H9 (cell line): ENCODE data around the gene TNFRSF19. TPM values are rescaled to one million over a fixed set of nuclear protein-coding genes. Genes with fewer than 3 reads are reported as not detected.

Source experiments
- DNase-seq: peaks from one replicate; pipeline ENCODE4 v3.0.0-alpha.2; 2017
- H2AFZ ChIP-seq: one replicate; pipeline ENCODE4 v1.6.1; 2013; ENCODE audit warnings: mild to moderate bottlenecking, low read length, control low read depth, moderate library complexity
- H2AK5ac ChIP-seq: 2 replicates; pipeline ENCODE4 v1.6.1; 2013; ENCODE audit warnings: low read length, control low read depth, mixed read lengths; ENCODE audit not compliant: insufficient read length
- H2BK120ac ChIP-seq: one replicate; pipeline ENCODE4 v1.6.1; 2013; ENCODE audit warnings: low read depth, mild to moderate bottlenecking, low read length, control low read depth, inconsistent platforms; ENCODE audit not compliant: poor library complexity, severe bottlenecking
- H2BK12ac ChIP-seq: 2 replicates; pipeline ENCODE4 v1.6.1; 2013; ENCODE audit warnings: low read length, control low read depth, mixed read lengths, low read depth; ENCODE audit not compliant: insufficient read length
- H2BK15ac ChIP-seq: 2 replicates; pipeline ENCODE4 v1.6.1; 2013; ENCODE audit warnings: low read depth, low read length, control low read depth
- H2BK20ac ChIP-seq: one replicate; pipeline ENCODE4 v1.6.1; 2013; ENCODE audit warnings: low read depth, mild to moderate bottlenecking, low read length, control low read depth, inconsistent platforms; ENCODE audit not compliant: poor library complexity, severe bottlenecking
- H2BK5ac ChIP-seq: 2 replicates; pipeline ENCODE4 v1.6.1; 2013; ENCODE audit warnings: low read length, control low read depth, mixed read lengths; ENCODE audit not compliant: insufficient read length
- H3K14ac ChIP-seq: 2 replicates; pipeline ENCODE4 v1.6.1; 2013; ENCODE audit warnings: low read length, control low read depth; ENCODE audit not compliant: insufficient read depth
- H3K18ac ChIP-seq: 2 replicates; pipeline ENCODE4 v1.6.1; 2013; ENCODE audit warnings: low read depth, mild to moderate bottlenecking, mixed read lengths, low read length, control low read depth; ENCODE audit not compliant: insufficient read length
- H3K23ac ChIP-seq: 2 replicates; pipeline ENCODE4 v1.6.1; 2013; ENCODE audit warnings: low read length, control low read depth, mixed read lengths, low read depth; ENCODE audit not compliant: insufficient read length
- H3K23me2 ChIP-seq: 2 replicates; pipeline ENCODE4 v1.6.1; 2013; ENCODE audit warnings: low read depth, mild to moderate bottlenecking, mixed read lengths, low read length, control low read depth; ENCODE audit not compliant: insufficient read length, poor library complexity, severe bottlenecking
- H3K27ac ChIP-seq: 2 replicates; pipeline ENCODE4 v1.5.1; 2013; ENCODE audit warnings: low read length, control low read depth, mixed read lengths, low read depth; ENCODE audit not compliant: insufficient read length
- H3K27me3 ChIP-seq: 2 replicates; pipeline ENCODE4 v1.6.1; 2013; ENCODE audit warnings: low read length, control low read depth, inconsistent platforms; ENCODE audit not compliant: insufficient read depth
- H3K4ac ChIP-seq: 2 replicates; pipeline ENCODE4 v1.6.1; 2013; ENCODE audit warnings: low read depth, mild to moderate bottlenecking, control low read depth, inconsistent platforms, low read length, moderate library complexity
- H3K4me1 ChIP-seq: 2 replicates; pipeline ENCODE4 v1.6.1; 2013; ENCODE audit warnings: low read length, control low read depth, inconsistent platforms; ENCODE audit not compliant: insufficient read depth
- H3K4me2 ChIP-seq: 2 replicates; pipeline ENCODE4 v1.6.1; 2013; ENCODE audit warnings: low read length, control low read depth, mixed read lengths; ENCODE audit not compliant: insufficient read length, insufficient read depth
- H3K56ac ChIP-seq: 2 replicates; pipeline ENCODE4 v1.6.1; 2013; ENCODE audit warnings: low read depth, mild to moderate bottlenecking, mixed read lengths, low read length, control low read depth; ENCODE audit not compliant: insufficient read length
- H3K79me1 ChIP-seq: 2 replicates; pipeline ENCODE4 v1.6.1; 2013; ENCODE audit warnings: low read depth, mild to moderate bottlenecking, moderate library complexity, low read length, control low read depth, inconsistent platforms; ENCODE audit not compliant: insufficient read depth, poor library complexity, severe bottlenecking
- H3K79me2 ChIP-seq: 2 replicates; pipeline ENCODE4 v1.6.1; 2013; ENCODE audit warnings: low read length, control low read depth, inconsistent platforms; ENCODE audit not compliant: insufficient read depth
- H3K9ac ChIP-seq: 2 replicates; pipeline ENCODE4 v1.6.1; 2013; ENCODE audit warnings: low read length, control low read depth, mixed read lengths; ENCODE audit not compliant: insufficient read length; ENCODE audit errors: extremely low read depth
- H3K9me3 ChIP-seq: one replicate; pipeline ENCODE4 v1.6.1; 2013; ENCODE audit warnings: low read depth, low read length, inconsistent platforms; ENCODE audit not compliant: control insufficient read depth
- H3T11ph ChIP-seq: one replicate; pipeline ENCODE4 v1.6.1; 2013; ENCODE audit warnings: mild to moderate bottlenecking, low read length, control low read depth, inconsistent platforms
- H4K20me1 ChIP-seq: one replicate; pipeline ENCODE4 v1.6.1; 2013; ENCODE audit not compliant: control insufficient read depth, insufficient read length, insufficient read depth
- H4K5ac ChIP-seq: 2 replicates; pipeline ENCODE4 v1.6.1; 2013; ENCODE audit warnings: low read depth, mild to moderate bottlenecking, mixed read lengths, low read length, control low read depth; ENCODE audit not compliant: insufficient read length
- H4K8ac ChIP-seq: replicated peaks from 2 replicates; pipeline ENCODE4 v1.6.1; 2013; ENCODE audit warnings: low read length, control low read depth, mixed read lengths, low read depth; ENCODE audit not compliant: insufficient read length
- H4K91ac ChIP-seq: 2 replicates; pipeline ENCODE4 v1.6.1; 2013; ENCODE audit warnings: low read depth, mild to moderate bottlenecking, moderate library complexity, mixed read lengths, low read length, control low read depth; ENCODE audit not compliant: insufficient read length
- H3K27ac Mint-ChIP-seq, 3 experiments: 2 replicates in 2 of 3; 3 replicates in 1 of 3; pipeline ENCODE4 v1.8.0; 2020 to 2021; ENCODE audit warnings: mixed read lengths in 3 of 3, mild to moderate bottlenecking in 1 of 3, moderate library complexity in 1 of 3
- H3K27me3 Mint-ChIP-seq: 2 replicates; pipeline ENCODE4 v1.8.0; 2021; ENCODE audit warnings: low read depth, mild to moderate bottlenecking, moderate library complexity, mixed read lengths
- H3K36me3 Mint-ChIP-seq, 3 experiments: 2 replicates in 2 of 3; 3 replicates in 1 of 3; pipeline ENCODE4 v1.8.0; 2020 to 2021; ENCODE audit warnings: low read depth in 3 of 3, mixed read lengths in 3 of 3; ENCODE audit not compliant: insufficient read depth in 1 of 3
- H3K4me1 Mint-ChIP-seq, 2 experiments: 2 replicates each; pipeline ENCODE4 v1.8.0; 2020; ENCODE audit warnings: mixed read lengths in 2 of 2
- H3K4me3 Mint-ChIP-seq, 2 experiments: 2 replicates in 1 of 2; 3 replicates in 1 of 2; pipeline ENCODE4 v1.8.0; 2020 to 2021; ENCODE audit warnings: mild to moderate bottlenecking in 2 of 2, mixed read lengths in 2 of 2, moderate library complexity in 1 of 2
- H3K9me3 Mint-ChIP-seq, 2 experiments: 2 replicates in 1 of 2; 3 replicates in 1 of 2; pipeline ENCODE4 v1.8.0; 2020; ENCODE audit warnings: mild to moderate bottlenecking in 2 of 2, mixed read lengths in 2 of 2, moderate library complexity in 1 of 2
- CTCF ChIP-seq: fragments of 200-600 bp; sonication (generic); conservative IDR thresholded peaks from 3 replicates; pipeline ENCODE4 v1.8.0; 2021; ENCODE audit warnings: antibody characterized with exemption, mild to moderate bottlenecking
- WGBS: extraction: QIAGEN DNeasy Blood & Tissue Kit; methylation state at CpG from one replicate; pipeline ENCODE4 v1.1.7; 2013; ENCODE audit warnings: missing lambda C conversion rate, low lambda C conversion rate, mixed read lengths; ENCODE audit not compliant: insufficient read length; ENCODE audit errors: extremely low coverage; 5-methylcytosine and 5-hydroxymethylcytosine counted together
- total RNA-seq: library from RNA; stranded (reverse); gene quantifications from 2 replicates; pipeline ENCODE4 v1.2.1, GENCODE V29; 2021

Gene TNFRSF19
- total RNA-seq, 1 experiment from 2014 or later = 2.7 TPM

GRCh38 chr13:23667750-23668149 is 97.5 kb downstream of the TNFRSF19 start:
- DNase-seq = peak; percentile 50
- H3K4me1 Mint-ChIP-seq = peaks cover 8 to 9% of the 10 kb centered on the region in 2 experiments

More at GRCh38 chr13:23667750-23668149, 97.5 kb downstream of the TNFRSF19 start:
- Histone ChIP-seq H3K79me1 (no peaks in the 10 kb centered on the region), H3K56ac (no peak overlapping the region), H2BK5ac (no peak overlapping the region), H3K4ac (no peak overlapping the region), H3K79me2 (no peaks in the 10 kb centered on the region), H4K8ac (no peak overlapping the region), H2BK12ac (no peak overlapping the region), H4K5ac (no peak overlapping the region), H3K9ac (no peak overlapping the region), H3K9me3 (no peaks in the 10 kb centered on the region), H2AK5ac (no peak overlapping the region), H3K23ac (no peak overlapping the region), H4K20me1 (no peaks in the 10 kb centered on the region), H3K18ac (no peak overlapping the region), H2BK120ac (no peak overlapping the region), H3K23me2 (no peaks in the 10 kb centered on the region), H3K27ac (no peak overlapping the region), H3K4me1 (no peaks in the 10 kb centered on the region), H2BK15ac (no peak overlapping the region), H2AFZ (no peak overlapping the region), H2BK20ac (no peak overlapping the region), H3K4me2 (no peak overlapping the region), H3K27me3 (no peaks in the 10 kb centered on the region), H4K91ac (no peak overlapping the region), H3K14ac (no peak overlapping the region), H3T11ph (no peak overlapping the region)
- Mint-ChIP-seq H3K27me3 (no peaks in the 10 kb centered on the region; the same call in 1 of the 2 replicates), H3K36me3 (peaks cover 0 to 1% (median 0%) of the 10 kb centered on the region in 3 experiments; a peak in 1 of 7 replicates), H3K27ac (no peak overlapping the region), H3K4me3 (no peak overlapping the region), H3K9me3 (no peaks in the 10 kb centered on the region; a peak in 1 of 5 replicates)
- WGBS = no CpG with 5 or more reads among the region's 6 CpGs
- TF ChIP-seq CTCF = peak; percentile 68
